Measurements from ENCODE around the gene CEACAM16.
"Not testable (repeated sequence)": the region's sequence is repeated elsewhere in the genome, so short reads cannot be mapped to it uniquely, and the experiment has no call there.

CEACAM16 gene

GRCh38 chr19:44677019-44677811 lies 21.7 kb upstream of the CEACAM16 start:
- no peak for DNase-seq (ENCODE audit: low read depth)

GRCh38 chr19:44680536-44680935 lies 18.4 kb upstream of the CEACAM16 start:
- DNase-seq (ENCODE audit: low read depth), result no peak

- DNase-seq (ENCODE audit: low read depth), result no peak
Observed at GRCh38 chr19:44681992-44682790, 16.8 kb upstream of the CEACAM16 start.

- DNase-seq (ENCODE audit: low read depth), result no peak
Observed at GRCh38 chr19:44682807-44683206, 16.1 kb upstream of the CEACAM16 start.

- DNase-seq (ENCODE audit: low read depth), result no peak
Observed at GRCh38 chr19:44683434-44684210, 15.3 kb upstream of the CEACAM16 start.

GRCh38 chr19:44684396-44684795 lies 14.6 kb upstream of the CEACAM16 start:
- not testable (repeated sequence) for DNase-seq (ENCODE audit: low read depth)

- DNase-seq (ENCODE audit: low read depth), result no peak
Observed at GRCh38 chr19:44684892-44685863, 13.8 kb upstream of the CEACAM16 start.

GRCh38 chr19:44685877-44686276 lies 13.1 kb upstream of the CEACAM16 start:
- no peak for DNase-seq (ENCODE audit: low read depth)

GRCh38 chr19:44686896-44687295 lies 12.1 kb upstream of the CEACAM16 start:
- no peak for DNase-seq (ENCODE audit: low read depth)

GRCh38 chr19:44687888-44688287 lies 11.1 kb upstream of the CEACAM16 start:
- DNase-seq (ENCODE audit: low read depth), result no peak

GRCh38 chr19:44689290-44690130 lies 9.4 kb upstream of the CEACAM16 start:
- peak; percentile 68 for DNase-seq (ENCODE audit: low read depth)

- no peak for DNase-seq (ENCODE audit: low read depth)
Observed at GRCh38 chr19:44690131-44690440, 8.9 kb upstream of the CEACAM16 start.

- no peak for DNase-seq (ENCODE audit: low read depth)
Observed at GRCh38 chr19:44692379-44692721, 6.6 kb upstream of the CEACAM16 start.

GRCh38 chr19:44694184-44694579 lies 4.8 kb upstream of the CEACAM16 start:
- peak; percentile 35 for DNase-seq (ENCODE audit: low read depth)

GRCh38 chr19:44696939-44697669 lies 1.8 kb upstream of the CEACAM16 start:
- no peak for DNase-seq (ENCODE audit: low read depth)

- DNase-seq (ENCODE audit: low read depth), result no peak
Observed at GRCh38 chr19:44697670-44698034, 1.3 kb upstream of the CEACAM16 start.

- no peak for DNase-seq (ENCODE audit: low read depth)
Observed at GRCh38 chr19:44700547-44700946, 1.6 kb downstream of the CEACAM16 start.

- DNase-seq (ENCODE audit: low read depth), result no peak
Observed at GRCh38 chr19:44701228-44701627, 2.3 kb downstream of the CEACAM16 start.

GRCh38 chr19:44702551-44703176 lies 3.7 kb downstream of the CEACAM16 start:
- no peak for DNase-seq (ENCODE audit: low read depth)

All from activated T-cell treated with anti-CD3 and anti-CD28 coated beads for 48 hours (primary cell).